Myocyte (in vitro differentiated cells): ENCODE data around the gene MSH3. TPM values are rescaled to one million over a fixed set of nuclear protein-coding genes. Genes with fewer than 3 reads are reported as not detected.
"Not testable (repeated sequence)": the region's sequence is repeated elsewhere in the genome, so short reads cannot be mapped to it uniquely, and the experiment has no call there.

Source experiments
- DNase-seq: peaks from one replicate; pipeline ENCODE4 v3.0.0-alpha.2; 2012; ENCODE audit warnings: low read depth
- total RNA-seq: library from RNA; depleted of rRNA; stranded (reverse); fragments of >200 nt; gene quantifications from 2 replicates; pipeline ENCODE4 v1.2.3, GENCODE V29; 2014

Gene MSH3
- total RNA-seq, 1 donor from 2014 or later = 12.0 TPM

DNA sequence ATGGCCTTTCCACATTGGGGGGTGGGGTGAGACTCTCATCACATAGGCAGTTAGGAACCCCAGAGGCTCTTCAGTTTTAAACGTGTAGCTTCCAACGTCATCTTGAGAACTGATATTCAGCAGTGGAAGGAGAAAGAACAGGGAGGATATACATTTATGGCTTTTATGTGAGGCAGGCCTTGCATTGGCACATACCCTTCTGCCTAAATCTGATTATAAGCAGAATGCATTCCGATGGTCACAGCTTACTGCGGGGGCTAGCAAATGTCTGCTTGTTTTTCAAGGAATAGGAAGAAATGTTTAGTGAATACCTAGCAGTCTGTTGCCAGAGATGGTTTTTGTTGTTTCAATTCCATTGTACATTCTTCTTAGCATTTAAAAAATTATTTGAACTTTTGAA lies 99.3 kb downstream of the MSH3 start:
- DNase-seq = no peak

DNA sequence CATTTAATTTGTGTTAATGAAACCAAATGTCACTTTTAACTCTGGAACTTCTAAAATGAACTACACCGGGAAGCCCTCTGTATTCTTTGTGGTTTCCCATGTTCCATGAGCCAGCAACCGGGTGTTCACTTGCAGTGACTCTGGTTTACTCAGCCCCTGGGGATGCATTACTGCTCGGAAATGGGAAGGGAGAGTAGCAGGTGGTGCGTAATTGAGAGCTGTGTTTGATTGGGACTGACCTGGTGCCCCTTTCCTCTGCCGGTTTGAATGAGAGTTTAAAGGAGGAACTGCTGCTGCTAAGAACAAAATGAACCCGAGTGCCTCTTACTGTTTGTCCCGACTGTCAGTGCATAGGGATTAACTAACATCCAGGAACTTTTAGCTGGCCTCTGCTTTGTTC lies 100.4 kb downstream of the MSH3 start:
- DNase-seq = peak; percentile 92

DNA sequence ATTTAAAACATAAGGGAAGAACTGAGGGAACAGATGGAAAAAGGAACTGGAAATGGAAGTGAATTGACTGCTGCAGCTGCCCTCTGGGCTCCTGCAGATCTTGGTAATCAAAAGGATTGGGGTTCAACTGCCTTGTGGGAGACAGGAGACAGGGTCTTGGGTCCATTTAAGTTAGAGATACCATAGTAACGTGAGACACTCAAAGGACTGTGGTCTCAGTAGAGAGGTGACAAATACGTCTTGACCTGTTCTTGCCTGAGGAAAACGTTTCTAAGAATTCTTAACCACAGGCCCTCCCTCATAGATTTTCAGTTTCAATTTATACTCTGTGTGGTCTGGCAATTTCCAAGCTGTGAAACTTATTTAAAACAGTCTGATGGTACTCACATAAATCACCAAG lies 101.2 kb downstream of the MSH3 start:
- peak; percentile 12 for DNase-seq

DNA sequence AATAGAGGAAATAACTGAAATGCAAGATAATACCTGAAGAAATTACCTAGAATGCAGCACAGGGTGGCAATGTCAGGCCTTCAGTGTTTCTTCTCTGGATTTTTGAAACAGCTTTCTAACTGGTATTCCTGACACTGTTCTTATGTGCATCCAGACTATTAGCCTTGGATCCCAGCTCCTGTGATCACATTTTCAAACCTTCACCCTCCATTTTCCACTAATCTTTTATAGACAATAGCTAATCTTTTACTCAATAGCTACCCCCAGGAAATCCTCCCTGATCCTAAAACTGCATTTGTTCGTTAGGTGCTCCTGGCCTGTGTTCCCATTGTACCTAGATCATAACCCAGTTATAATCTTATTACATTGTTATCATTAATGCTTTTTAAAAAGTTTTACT lies 101.8 kb downstream of the MSH3 start:
- no peak for DNase-seq

DNA sequence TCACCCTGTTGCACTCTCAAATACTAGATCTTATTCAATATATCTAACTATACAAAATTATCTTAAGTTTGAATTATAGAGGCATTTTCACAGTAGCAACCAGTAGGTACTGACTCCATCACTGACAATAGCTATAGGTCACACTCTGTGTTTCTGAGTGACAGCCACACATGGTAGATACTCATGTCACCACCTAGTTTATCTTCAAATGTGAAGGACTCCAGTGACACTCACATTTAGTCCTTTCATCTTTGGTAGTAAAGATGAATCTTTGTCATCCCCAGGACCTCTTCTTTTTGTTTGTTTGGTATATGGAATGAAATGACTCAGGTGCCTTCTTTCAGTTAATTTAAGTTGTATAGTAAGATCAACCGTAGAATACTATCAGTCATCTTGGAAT lies 102.8 kb downstream of the MSH3 start:
- peak; percentile 27 for DNase-seq

DNA sequence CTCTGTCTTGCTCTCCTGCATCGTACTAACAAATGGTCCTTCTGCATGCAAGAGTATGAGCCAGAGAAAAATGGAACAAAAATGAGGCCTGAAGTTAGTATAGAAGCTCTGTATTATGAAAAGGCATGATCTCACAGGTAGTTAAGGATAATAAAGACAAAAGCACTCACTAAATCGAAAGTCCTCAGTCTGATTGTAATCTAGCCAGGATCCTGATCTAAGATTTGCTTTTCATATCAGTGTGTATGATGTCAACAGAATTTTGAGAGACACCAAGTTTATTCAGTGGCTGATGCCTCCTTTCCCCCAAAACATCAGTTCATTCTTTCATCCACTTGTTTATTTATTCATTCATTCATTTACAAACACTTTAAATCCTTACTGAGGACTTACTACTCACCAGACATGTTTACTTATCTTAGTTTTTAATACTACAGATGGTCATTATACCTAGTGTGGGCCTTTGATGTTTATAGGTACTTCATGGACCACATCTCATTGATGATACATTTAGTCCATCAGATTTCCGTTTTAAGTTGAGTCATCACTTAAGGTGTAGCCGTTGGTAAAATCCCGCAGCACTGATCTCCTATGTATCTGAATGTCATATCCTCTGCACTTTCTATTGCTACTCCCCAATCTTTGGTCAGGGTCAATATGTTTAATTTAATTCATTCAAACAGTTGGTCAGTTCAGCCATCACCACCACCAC lies 105.6 kb downstream of the MSH3 start:
- no peak for DNase-seq

DNA sequence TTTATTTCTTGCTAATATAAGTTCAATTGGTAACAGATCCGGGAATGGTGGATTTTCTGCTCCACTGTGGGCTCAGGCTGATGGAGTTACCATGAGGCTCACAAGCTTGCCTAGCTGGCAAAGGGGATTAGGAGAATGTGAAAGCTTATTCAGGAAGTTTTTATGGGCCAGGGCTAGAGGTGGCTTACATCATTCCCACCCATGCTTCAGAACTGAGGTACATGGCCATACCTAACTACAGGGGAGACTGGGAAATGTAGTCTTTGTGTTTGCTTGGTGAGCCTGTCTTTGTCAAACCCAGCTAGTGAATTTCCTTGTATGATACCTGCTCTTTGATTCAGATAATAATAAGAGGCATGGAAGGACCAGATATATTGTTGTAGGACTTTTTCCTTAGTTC lies 106.2 kb downstream of the MSH3 start:
- DNase-seq = no peak

DNA sequence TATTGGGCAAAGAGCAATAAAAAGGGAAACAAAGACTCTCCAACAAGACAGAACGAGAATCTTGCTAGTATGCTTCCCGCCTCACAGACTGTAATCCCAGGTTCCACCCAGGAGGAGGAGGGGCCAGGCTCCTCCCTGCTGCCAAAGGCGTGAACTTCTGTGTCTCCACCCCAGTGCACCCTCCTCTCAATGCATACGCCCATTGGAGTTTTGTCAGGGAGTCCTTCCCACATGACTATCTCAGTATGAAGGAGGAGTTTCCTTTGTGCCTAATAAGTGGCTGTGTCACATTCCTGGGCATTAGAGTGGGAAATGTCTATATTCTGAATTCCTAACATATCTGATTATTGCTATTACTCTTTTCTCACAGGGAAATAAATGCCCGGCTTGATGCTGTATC lies 106.7 kb downstream of the MSH3 start:
- no peak for DNase-seq

DNA sequence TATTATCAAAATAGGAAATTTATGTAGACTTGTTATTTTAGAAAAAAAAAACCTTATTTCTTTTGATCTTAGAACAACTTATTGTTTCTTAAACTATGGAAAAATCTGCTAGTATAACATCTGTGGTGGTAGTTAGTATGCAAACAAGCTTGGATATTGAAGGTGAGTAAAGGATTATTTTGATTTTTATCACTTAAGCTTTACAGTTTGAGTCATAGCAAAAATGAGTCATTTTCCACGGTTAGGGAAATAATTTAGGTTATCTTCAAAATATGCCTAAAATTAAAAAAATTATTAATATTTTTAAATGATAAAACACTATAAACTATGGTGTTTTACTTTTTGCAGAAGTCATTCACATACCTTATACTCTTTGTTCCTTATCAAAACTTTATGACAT lies 107.5 kb downstream of the MSH3 start:
- no peak for DNase-seq

DNA sequence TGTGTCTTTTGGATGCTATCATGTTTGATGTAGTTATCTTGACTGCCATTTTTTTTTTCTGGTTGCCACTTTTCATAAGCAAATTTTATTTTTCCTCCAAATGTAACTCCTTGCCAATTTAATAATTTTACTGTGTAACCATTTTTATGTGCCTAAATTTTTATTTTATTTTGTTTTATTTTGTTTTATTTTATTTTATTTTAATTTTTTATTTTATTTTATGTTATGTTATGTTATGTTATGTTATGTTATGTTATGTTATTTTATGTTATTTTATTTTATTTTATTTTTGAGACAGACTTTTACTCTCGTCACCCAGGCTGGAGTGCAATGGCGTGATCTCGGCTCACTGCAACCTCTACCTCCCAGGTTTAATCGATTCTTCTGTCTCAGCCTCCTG lies 108.1 kb downstream of the MSH3 start:
- no peak for DNase-seq

DNA sequence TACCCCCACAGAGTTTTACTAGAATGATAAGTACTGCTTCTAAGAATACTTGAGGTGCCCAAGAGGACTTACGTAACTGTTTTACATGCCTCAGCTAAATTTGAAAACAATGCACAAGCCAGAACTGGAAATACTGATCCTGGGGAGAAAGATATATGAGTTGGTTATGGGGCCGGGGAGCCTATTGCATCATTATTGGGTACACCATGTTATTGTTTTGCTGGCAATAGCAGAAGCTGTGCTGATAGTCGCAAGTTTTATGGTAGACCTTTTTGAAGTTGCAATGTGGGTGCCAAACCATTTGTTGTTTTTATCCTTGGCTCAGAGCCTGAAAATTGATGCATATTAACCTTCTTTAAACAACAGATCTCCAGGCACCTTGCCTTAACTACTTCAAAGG lies 108.8 kb downstream of the MSH3 start:
- no peak for DNase-seq

DNA sequence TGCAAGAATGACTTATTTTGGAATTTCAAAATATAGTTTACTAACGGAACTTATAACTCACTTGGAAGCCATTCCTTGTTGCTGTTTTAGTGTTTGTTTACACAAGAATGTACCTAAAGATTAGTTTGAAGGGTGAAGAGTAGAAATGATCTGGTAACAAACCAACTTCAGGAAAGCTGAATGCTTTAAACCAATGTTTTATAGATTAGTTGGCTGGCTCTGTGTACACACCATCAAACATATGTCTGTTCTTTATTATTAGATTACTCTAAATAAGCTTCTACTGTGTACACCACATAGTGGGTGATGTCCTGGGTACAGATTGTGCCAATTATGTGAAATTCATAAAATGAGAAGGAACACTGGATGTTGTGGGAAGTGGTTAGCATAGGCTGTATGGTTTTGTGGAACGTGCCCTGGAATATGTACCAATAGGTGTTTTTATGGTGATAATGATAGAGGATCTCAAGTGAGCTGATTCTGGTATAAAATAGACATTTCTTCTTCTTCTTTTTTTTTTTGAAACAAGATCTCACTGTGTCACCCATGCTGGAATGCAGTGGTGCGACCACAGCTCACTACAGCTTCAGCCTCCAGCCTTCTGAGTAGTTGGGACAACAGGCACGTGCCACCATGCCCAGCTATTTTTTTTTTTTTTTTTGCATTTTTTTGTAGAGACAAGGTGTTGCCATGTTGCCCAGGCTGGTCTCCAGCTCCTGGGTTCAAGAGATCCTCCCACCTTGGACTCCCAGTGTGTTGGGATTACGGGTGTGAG lies 109.6 kb downstream of the MSH3 start:
- peak; percentile 65 for DNase-seq

DNA sequence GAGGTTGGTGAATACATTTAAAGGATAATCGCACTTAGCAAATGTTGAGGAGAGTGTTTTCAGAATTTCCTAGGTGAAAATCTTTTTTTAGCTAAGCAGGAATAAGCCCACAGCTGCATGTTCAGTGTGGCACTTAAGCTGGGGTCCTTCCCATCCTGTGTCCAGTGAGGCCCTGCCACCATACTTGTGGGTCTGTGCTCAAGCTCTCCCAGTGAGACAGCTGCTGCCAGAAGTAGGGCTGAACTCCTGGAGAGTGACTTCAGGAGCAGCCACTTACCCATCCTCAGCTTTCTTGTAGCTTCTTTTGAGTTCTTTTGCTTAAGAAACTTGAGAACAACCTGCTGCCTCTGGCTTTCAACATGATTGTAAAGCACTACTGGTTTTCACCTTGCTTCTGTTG lies 110.3 kb downstream of the MSH3 start:
- DNase-seq = peak; percentile 64

DNA sequence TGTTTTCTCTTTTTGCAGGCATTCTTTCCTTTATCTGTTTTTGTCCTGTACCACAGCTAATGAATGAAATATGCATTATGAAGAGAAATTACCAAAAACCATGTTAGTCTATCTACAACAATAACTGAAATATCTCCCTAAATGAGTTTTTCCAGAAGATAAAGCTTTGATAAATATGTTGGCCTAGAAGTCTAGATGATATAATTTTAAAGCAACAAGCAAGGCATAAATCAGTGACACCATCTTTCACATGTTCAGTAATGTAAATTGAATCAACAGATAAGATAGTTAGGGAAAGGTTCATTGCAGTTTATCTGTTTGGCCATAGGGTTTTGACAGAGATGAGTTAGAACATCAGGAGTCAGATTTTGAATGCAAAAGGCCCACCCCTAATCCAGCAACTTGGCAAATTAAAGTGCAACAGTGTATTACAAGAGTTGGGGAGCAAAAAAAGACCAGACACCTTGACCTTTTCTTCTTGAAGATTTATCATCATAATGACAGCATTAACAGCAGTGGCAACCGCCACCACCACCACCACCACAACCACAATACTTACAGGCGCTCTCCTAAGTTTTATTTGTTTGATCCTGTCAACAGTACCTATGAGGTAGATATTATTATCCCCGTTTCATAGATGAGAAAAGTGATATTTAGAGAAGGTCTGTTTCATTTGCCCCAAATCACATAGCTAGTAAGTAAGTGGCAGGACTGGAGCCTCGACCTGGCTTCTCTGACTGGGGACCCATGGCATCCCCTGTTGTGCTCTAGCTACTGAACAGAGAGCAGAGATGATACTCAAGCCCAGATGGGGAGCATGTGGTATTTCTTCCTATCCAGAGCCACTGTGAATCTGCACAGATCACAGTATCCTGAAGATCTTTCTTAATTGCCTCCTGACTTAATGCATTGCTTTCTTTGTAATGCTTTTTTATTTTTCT lies 123.2 kb downstream of the MSH3 start:
- no peak for DNase-seq

DNA sequence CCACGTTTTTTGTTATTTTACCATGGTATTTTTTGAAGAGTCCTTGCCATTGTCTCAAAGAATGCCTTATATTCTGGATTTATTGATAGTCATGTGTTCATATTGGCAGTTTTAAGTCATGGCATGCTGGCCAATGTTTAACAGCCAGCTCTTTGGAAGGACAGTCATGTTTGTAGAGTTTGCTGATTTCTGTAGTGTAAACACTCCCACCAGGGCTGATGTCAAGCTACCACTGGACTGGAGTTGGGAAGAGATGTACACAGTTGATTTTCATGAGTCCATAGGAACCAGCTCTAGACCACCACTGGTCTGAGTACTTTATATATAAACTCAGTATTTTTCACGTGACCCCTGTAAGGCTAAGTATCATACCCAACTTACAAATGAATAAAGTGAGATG lies 125.6 kb downstream of the MSH3 start:
- DNase-seq = no peak

DNA sequence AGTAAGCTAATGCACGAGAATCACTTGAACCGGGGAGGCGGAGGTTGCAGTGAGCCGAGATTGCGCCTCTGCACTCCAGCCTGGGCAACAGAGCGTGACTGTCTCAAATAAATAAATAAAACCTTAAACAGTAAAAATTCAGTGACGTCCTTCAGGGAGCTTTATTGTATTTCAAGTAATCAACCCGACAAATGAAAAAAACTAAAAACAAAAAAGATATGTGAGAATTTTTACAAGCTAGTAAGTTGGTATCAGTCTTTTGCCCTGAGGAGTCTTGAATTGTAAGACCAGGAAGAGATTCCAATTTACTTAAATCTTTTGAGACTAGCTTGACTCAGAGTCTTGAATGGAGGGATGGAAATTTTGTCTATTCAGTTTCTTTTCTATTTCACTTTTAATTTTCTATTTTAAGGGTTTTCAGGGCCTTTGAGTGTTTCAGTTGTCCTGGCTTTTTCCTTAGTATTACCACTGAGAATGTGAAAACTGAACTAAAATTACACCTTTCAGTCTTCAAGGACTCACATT lies 126.4 kb downstream of the MSH3 start:
- no peak for DNase-seq

DNA sequence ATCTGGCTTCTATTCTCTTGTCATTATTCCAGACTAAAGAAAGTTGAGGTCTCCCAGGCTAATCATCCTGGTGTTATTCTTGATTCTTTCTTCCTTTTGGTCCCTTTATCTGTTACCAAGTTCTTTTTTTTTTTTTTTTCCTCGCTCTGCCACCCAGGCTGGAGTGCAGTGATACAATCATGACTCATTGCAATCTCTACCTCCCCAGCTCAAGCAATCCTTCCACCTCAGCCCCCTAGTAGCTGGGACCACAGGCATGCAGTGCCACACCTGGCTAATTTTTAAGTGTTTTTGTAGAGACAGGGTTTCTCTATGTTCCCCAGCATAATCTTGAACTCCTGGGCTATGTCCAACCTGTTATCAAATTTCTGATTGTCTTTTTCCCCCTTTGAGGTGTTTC lies 126.9 kb downstream of the MSH3 start:
- DNase-seq = no peak

DNA sequence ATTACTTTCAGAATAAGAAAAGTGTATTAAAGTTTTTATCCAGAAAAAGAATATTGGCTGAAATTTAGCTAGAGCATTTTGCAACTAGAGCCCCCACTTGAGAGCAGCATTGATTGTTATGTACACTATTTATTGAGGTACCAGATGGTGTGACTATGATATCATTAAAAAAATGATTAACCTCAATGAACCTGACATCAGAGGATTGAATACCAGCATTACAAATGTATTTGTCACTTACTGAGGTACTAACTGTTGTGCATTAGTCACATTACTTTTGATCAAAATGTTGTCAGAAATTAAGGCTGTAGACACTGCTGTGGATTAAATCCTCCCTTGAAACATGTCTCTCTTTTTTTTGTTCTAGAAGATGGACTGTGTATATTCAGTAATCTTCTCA lies 128.2 kb downstream of the MSH3 start:
- DNase-seq = no peak

DNA sequence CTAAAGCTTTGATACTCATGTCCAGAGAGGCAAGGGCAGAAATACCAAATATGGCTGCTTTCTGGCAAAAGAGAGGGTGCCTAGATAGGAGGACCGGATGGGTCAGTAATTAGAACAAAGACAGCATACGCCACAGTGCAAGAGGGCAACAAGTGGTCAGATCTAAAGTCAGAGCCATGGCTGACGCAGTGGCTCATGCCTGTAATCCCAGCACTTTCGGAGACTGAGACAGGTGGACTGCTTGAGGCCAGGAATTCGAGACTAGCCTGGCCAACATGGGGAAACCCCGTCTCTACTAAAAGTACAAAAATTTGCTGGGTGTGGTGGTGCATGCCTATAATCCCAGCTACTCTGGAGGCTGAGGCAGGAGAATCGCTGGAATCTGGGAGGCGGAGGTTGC lies 129.3 kb downstream of the MSH3 start:
- not testable (repeated sequence) for DNase-seq

DNA sequence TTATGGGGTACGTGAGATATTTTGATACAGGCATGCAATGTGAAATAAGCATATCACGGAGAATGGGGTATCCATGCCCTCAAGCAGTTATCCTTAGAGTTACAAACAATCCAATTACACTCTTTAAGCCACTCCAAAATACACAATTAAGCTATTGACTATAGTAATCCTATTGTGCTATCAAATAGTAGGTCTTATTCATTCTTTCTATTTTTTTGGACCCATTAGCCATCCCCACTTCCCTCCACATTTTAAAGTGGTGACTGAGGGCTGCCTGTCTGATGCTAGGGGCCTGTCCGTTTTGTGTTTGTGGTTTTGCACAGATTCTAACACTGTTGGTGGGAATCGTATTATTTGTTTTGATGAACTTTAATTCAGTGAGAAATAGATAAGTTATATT lies 130.0 kb downstream of the MSH3 start:
- no peak for DNase-seq

DNA sequence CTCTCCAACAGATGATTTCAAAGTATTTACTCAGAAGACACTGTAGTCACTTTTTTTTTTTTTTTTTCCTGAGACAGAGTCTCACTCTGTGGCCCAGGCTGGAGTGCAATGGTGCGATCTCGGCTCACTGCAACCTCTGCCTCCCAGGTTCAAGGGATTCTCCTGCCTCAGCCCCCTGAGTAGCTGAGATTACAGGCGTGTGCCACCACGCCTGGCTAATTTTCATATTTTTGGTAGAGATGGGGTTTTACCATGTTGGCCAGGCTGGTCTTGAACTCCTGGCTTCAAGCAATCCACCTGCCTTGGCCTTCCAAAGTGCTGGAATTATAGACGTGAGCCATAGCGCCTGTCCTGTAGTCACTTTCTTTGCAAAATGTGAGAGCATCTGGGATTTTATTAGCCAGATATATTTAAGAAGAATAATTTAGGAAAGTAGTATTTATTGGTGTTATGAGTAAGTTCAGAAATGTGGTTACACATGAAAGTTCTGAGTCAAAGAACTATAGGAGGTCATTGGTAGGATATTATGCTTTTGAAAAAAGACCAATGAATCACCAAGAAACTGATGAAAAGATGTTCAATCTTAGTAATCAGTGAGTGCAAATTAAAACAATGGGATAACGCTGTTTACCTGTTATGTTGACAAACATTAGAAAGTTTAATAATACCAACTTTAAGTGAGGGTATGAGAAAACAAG lies 135.0 kb downstream of the MSH3 start:
- not testable (repeated sequence) for DNase-seq
